Neural progenitor cell (in vitro differentiated cells): Measurements from ENCODE around the gene ABCC10. TPM values are rescaled to one million over a fixed set of nuclear protein-coding genes. Genes with fewer than 3 reads are reported as not detected.

Experiments used
- DNase-seq: peaks from one replicate; pipeline ENCODE4 v3.0.0-alpha.2; 2016; ENCODE audit warnings: low spot score
- H2AFZ ChIP-seq: fragments of 200-600 bp; sonication (generic); replicated peaks from 2 replicates; pipeline ENCODE4 v1.6.1; 2016; ENCODE audit warnings: antibody characterized with exemption
- H3F3A ChIP-seq: fragments of 200-600 bp; sonication (generic); 2 replicates; pipeline ENCODE4 v1.6.1; 2016; ENCODE audit warnings: antibody characterized with exemption, low read depth
- H3K27ac ChIP-seq: fragments of 200-600 bp; sonication (generic); 2 replicates; pipeline ENCODE4 v1.5.1; 2016; ENCODE audit warnings: mild to moderate bottlenecking
- H3K27me3 ChIP-seq: fragments of 200-600 bp; sonication (generic); 2 replicates; pipeline ENCODE4 v1.6.1; 2016; ENCODE audit warnings: mild to moderate bottlenecking, moderate library complexity
- H3K36me3 ChIP-seq: fragments of 200-600 bp; sonication (generic); 2 replicates; pipeline ENCODE4 v1.5.1; 2016
- H3K4me1 ChIP-seq: fragments of 200-600 bp; sonication (generic); 2 replicates; pipeline ENCODE4 v1.6.1; 2016; ENCODE audit warnings: mixed run types
- H3K4me2 ChIP-seq: fragments of 200-600 bp; sonication (generic); 2 replicates; pipeline ENCODE4 v1.6.1; 2016
- H3K4me3 ChIP-seq: fragments of 200-600 bp; sonication (generic); 2 replicates; pipeline ENCODE4 v1.5.1; 2016
- H3K79me2 ChIP-seq: fragments of 200-600 bp; sonication (generic); 2 replicates; pipeline ENCODE4 v1.6.1; 2016; ENCODE audit warnings: low read depth
- H3K9ac ChIP-seq: fragments of 200-600 bp; sonication (generic); 2 replicates; pipeline ENCODE4 v1.6.1; 2016
- H3K9me3 ChIP-seq: fragments of 200-600 bp; sonication (generic); 2 replicates; pipeline ENCODE4 v1.5.1; 2016; ENCODE audit warnings: low read depth
- H4K20me1 ChIP-seq: fragments of 200-600 bp; sonication (generic); 2 replicates; pipeline ENCODE4 v1.6.1; 2016; ENCODE audit warnings: low read depth
- H3K27ac Mint-ChIP-seq: 3 replicates; pipeline ENCODE4 v1.8.0; 2021; ENCODE audit warnings: mixed read lengths
- H3K27me3 Mint-ChIP-seq: 2 replicates; pipeline ENCODE4 v1.8.0; 2022; ENCODE audit warnings: low read depth, mild to moderate bottlenecking, inconsistent platforms, moderate library complexity, mixed read lengths; ENCODE audit not compliant: insufficient read depth
- H3K36me3 Mint-ChIP-seq: 3 replicates; pipeline ENCODE4 v1.8.0; 2021; ENCODE audit warnings: mixed read lengths
- H3K4me1 Mint-ChIP-seq: 3 replicates; pipeline ENCODE4 v1.8.0; 2021; ENCODE audit warnings: mixed read lengths
- H3K4me3 Mint-ChIP-seq: 3 replicates; pipeline ENCODE4 v1.8.0; 2021; ENCODE audit warnings: mild to moderate bottlenecking, moderate library complexity, mixed read lengths
- H3K9me3 Mint-ChIP-seq: 3 replicates; pipeline ENCODE4 v1.8.0; 2020; ENCODE audit warnings: mixed read lengths
- CTCF ChIP-seq: fragments of 200-600 bp; sonication (generic); IDR thresholded peaks from 2 replicates; pipeline ENCODE4 v1.5.1; 2017; ENCODE audit warnings: antibody characterized with exemption, mild to moderate bottlenecking
- EZH2 ChIP-seq: fragments of 200-600 bp; sonication (generic); IDR thresholded peaks from 2 replicates; pipeline ENCODE4 v1.6.1; 2017; ENCODE audit warnings: antibody characterized with exemption, mild to moderate bottlenecking, moderate library complexity
- EZH2phosphoT487 ChIP-seq: fragments of 200-600 bp; sonication (generic); IDR thresholded peaks from 2 replicates; pipeline ENCODE4 v1.6.1; 2017; ENCODE audit warnings: antibody characterized with exemption
- total RNA-seq: library from RNA; depleted of rRNA; stranded (reverse); fragments of >200 nt; gene quantifications from 2 replicates; pipeline ENCODE4 v1.2.3, GENCODE V29; 2015; ENCODE audit warnings: low replicate concordance

The ABCC10 gene
- total RNA-seq, 1 donor from 2014 or later, result 10.1 TPM

GRCh38 chr6:43451348-43451747, 24.0 kb downstream of the ABCC10 start:
- no peak overlapping the region for H3K27ac ChIP-seq
- no peaks in the 10 kb centered on the region for H3K4me1 ChIP-seq
- H3K9me3 ChIP-seq, result no peaks in the 10 kb centered on the region
- no peak overlapping the region for H3K9ac ChIP-seq
- Mint-ChIP-seq H3K36me3 (peaks cover 1% of the 10 kb centered on the region), H3K9me3 (no peaks in the 10 kb centered on the region), H3K27ac (no peak overlapping the region), H3K27me3 (peaks cover 19% of the 10 kb centered on the region), H3K4me3 (no peak overlapping the region), H3K4me1 (peaks cover 8% of the 10 kb centered on the region)
- H2AFZ ChIP-seq, result no peak overlapping the region
- H4K20me1 ChIP-seq, result peaks cover 9% of the 10 kb centered on the region
- DNase-seq, result no peak
- H3K36me3 ChIP-seq, result no peaks in the 10 kb centered on the region
- H3F3A ChIP-seq, result peaks cover 21% of the 10 kb centered on the region
- peaks cover 25% of the 10 kb centered on the region for H3K27me3 ChIP-seq
- H3K4me3 ChIP-seq, result no peak overlapping the region
- no peak overlapping the region for H3K4me2 ChIP-seq
- H3K79me2 ChIP-seq, result no peaks in the 10 kb centered on the region
- TF ChIP-seq EZH2phosphoT487 (no peak), EZH2 (no peak), CTCF (no peak)

- peaks cover 12% of the 10 kb centered on the region for H3K4me1 Mint-ChIP-seq
- Histone ChIP-seq H3F3A (peaks cover 27% of the 10 kb centered on the region), H3K27ac (no peak overlapping the region), H2AFZ (no peak overlapping the region), H3K9me3 (no peaks in the 10 kb centered on the region), H3K27me3 (peaks cover 30% of the 10 kb centered on the region), H3K9ac (no peak overlapping the region), H3K79me2 (no peaks in the 10 kb centered on the region), H4K20me1 (peaks cover 9% of the 10 kb centered on the region), H3K4me1 (no peaks in the 10 kb centered on the region), H3K4me3 (no peak overlapping the region), H3K36me3 (no peaks in the 10 kb centered on the region), H3K4me2 (no peak overlapping the region)
- H3K27ac Mint-ChIP-seq, result no peak overlapping the region
- peaks cover 1% of the 10 kb centered on the region for H3K36me3 Mint-ChIP-seq
- H3K9me3 Mint-ChIP-seq, result no peaks in the 10 kb centered on the region
- TF ChIP-seq CTCF (no peak), EZH2phosphoT487 (no peak), EZH2 (no peak)
- H3K27me3 Mint-ChIP-seq, result peaks cover 25% of the 10 kb centered on the region
- DNase-seq, result no peak
- H3K4me3 Mint-ChIP-seq, result no peak overlapping the region
Observed at GRCh38 chr6:43451939-43452338, 24.6 kb downstream of the ABCC10 start.

GRCh38 chr6:43452896-43453295, 25.6 kb downstream of the ABCC10 start:
- Histone ChIP-seq H3K9me3 (no peaks in the 10 kb centered on the region), H3F3A (peaks cover 29% of the 10 kb centered on the region), H3K27me3 (peaks cover 40% of the 10 kb centered on the region), H3K27ac (no peak overlapping the region), H3K79me2 (no peaks in the 10 kb centered on the region), H3K36me3 (no peaks in the 10 kb centered on the region), H2AFZ (no peak overlapping the region), H3K4me3 (no peak overlapping the region), H3K4me2 (no peak overlapping the region), H3K9ac (no peak overlapping the region), H3K4me1 (no peaks in the 10 kb centered on the region), H4K20me1 (peaks cover 9% of the 10 kb centered on the region)
- no peak for TF ChIP-seq CTCF
- no peak for TF ChIP-seq EZH2phosphoT487
- peaks cover 1% of the 10 kb centered on the region for H3K36me3 Mint-ChIP-seq
- peaks cover 12% of the 10 kb centered on the region for H3K4me1 Mint-ChIP-seq
- peaks cover 29% of the 10 kb centered on the region for H3K27me3 Mint-ChIP-seq
- DNase-seq, result no peak
- no peak overlapping the region for H3K4me3 Mint-ChIP-seq
- no peaks in the 10 kb centered on the region for H3K9me3 Mint-ChIP-seq
- H3K27ac Mint-ChIP-seq, result no peak overlapping the region
